HEK293 (cell line): Measurements from ENCODE around the gene KCNS1.

Source experiments
- CTCF ChIA-PET: fragments of 350-600 bp; formaldehyde crosslinking; extraction: SDS; loops from one replicate; lab custom pipeline; 2021; ENCODE audit warnings: antibody characterized with exemption; lab: Yijun Ruan, JAX
- POLR2A ChIA-PET: fragments of 300-600 bp; formaldehyde crosslinking; extraction: SDS; loops from one replicate; lab custom pipeline; 2020; ENCODE audit warnings: antibody characterized with exemption, inconsistent platforms; lab: Yijun Ruan, JAX
- H3K27ac ChIP-seq: fragments of 200-500 bp; sonication (Bioruptor generic); 2 replicates; pipeline ENCODE4 v1.5.1; 2014; ENCODE audit warnings: low read depth, low read length, control low read depth, inconsistent platforms; ENCODE audit errors: extremely low read depth
- H3K36me3 ChIP-seq, 2 experiments: fragments of 200-500 bp in 1 of 2; sonication (Bioruptor generic) in 1 of 2; 1 replicate in 1 of 2; 2 replicates in 1 of 2; pipeline ENCODE4 v1.5.1; 2014 to 2017; ENCODE audit warnings: inconsistent platforms in 2 of 2, low read length in 2 of 2; ENCODE audit not compliant: control insufficient read depth in 2 of 2, insufficient read depth in 1 of 2
- H3K4me1 ChIP-seq: fragments of 200-500 bp; sonication (Bioruptor generic); 2 replicates; pipeline ENCODE4 v1.5.1; 2014; ENCODE audit warnings: mild to moderate bottlenecking, low read length, inconsistent platforms; ENCODE audit not compliant: control insufficient read depth, insufficient read depth
- H3K4me3 ChIP-seq: 2 replicates; pipeline ENCODE4 v1.5.1; 2011; ENCODE audit warnings: low read depth, mild to moderate bottlenecking, control low read depth, low read length, moderate library complexity
- H3K9me3 ChIP-seq: fragments of 200-500 bp; sonication (Bioruptor generic); 2 replicates; pipeline ENCODE4 v1.5.1; 2014; ENCODE audit warnings: low read depth, low read length, inconsistent platforms; ENCODE audit not compliant: control insufficient read depth, insufficient read depth
- GFI1B ChIP-seq: fragments of 450-650 bp; formaldehyde crosslinking; IDR thresholded peaks from 2 replicates; pipeline ENCODE4 v1.5.1; 2016; ENCODE audit warnings: missing biosample characterization, missing genetic modification characterization
- HOXA7 ChIP-seq: sonication (generic); formaldehyde crosslinking; IDR thresholded peaks from 2 replicates; pipeline ENCODE4 v1.8.1; 2022; ENCODE audit warnings: missing genetic modification reagents, borderline replicate concordance
- WT1 ChIP-seq: fragments of 450-650 bp; formaldehyde crosslinking; IDR thresholded peaks from 2 replicates; pipeline ENCODE4 v1.5.1; 2016; ENCODE audit warnings: missing biosample characterization, missing genetic modification characterization
- ZBTB48 ChIP-seq: fragments of 450-650 bp; formaldehyde crosslinking; IDR thresholded peaks from 2 replicates; pipeline ENCODE4 v1.5.1; 2016; ENCODE audit warnings: missing biosample characterization, missing genetic modification characterization
- ZBTB7A ChIP-seq: fragments of 450-650 bp; formaldehyde crosslinking; IDR thresholded peaks from 2 replicates; pipeline ENCODE4 v1.5.1; 2016; ENCODE audit warnings: low read depth, missing biosample characterization, missing genetic modification characterization
- ZNF155 ChIP-seq: fragments of 450-650 bp; formaldehyde crosslinking; IDR thresholded peaks from 2 replicates; pipeline ENCODE4 v1.5.1; 2016; ENCODE audit warnings: missing biosample characterization, missing genetic modification characterization
- ZNF202 ChIP-seq: fragments of 450-650 bp; formaldehyde crosslinking; IDR thresholded peaks from 2 replicates; pipeline ENCODE4 v1.5.1; 2016; ENCODE audit warnings: missing biosample characterization, missing genetic modification characterization, borderline replicate concordance
- ZNF211 ChIP-seq: fragments of 450-650 bp; formaldehyde crosslinking; IDR thresholded peaks from 2 replicates; pipeline ENCODE4 v1.5.1; 2016; ENCODE audit warnings: low read depth, missing biosample characterization, missing genetic modification characterization
- ZNF239 ChIP-seq: fragments of 450-650 bp; formaldehyde crosslinking; IDR thresholded peaks from 2 replicates; pipeline ENCODE4 v1.5.1; 2016; ENCODE audit warnings: missing biosample characterization, missing genetic modification characterization
- ZNF302 ChIP-seq: fragments of 450-650 bp; formaldehyde crosslinking; IDR thresholded peaks from 2 replicates; pipeline ENCODE4 v1.5.1; 2016; ENCODE audit warnings: missing biosample characterization, missing genetic modification characterization, low read depth
- ZNF544 ChIP-seq: fragments of 450-650 bp; formaldehyde crosslinking; IDR thresholded peaks from 2 replicates; pipeline ENCODE4 v1.5.0; 2017; ENCODE audit warnings: missing biosample characterization, missing genetic modification characterization
- ZNF621 ChIP-seq: fragments of 450-650 bp; formaldehyde crosslinking; IDR thresholded peaks from 2 replicates; pipeline ENCODE4 v1.5.1; 2017; ENCODE audit warnings: missing biosample characterization, missing genetic modification characterization
- ZNF654 ChIP-seq: fragments of 450-650 bp; formaldehyde crosslinking; IDR thresholded peaks from 2 replicates; pipeline ENCODE4 v1.5.1; 2016; ENCODE audit warnings: low read depth, missing biosample characterization, missing genetic modification characterization
- ZNF768 ChIP-seq: fragments of 450-650 bp; formaldehyde crosslinking; IDR thresholded peaks from 2 replicates; pipeline ENCODE4 v1.5.1; 2018; ENCODE audit warnings: missing biosample characterization, mild to moderate bottlenecking, missing genetic modification characterization
- ZNF777 ChIP-seq: fragments of 450-650 bp; formaldehyde crosslinking; IDR thresholded peaks from 2 replicates; pipeline ENCODE4 v1.5.1; 2017; ENCODE audit warnings: missing biosample characterization, missing genetic modification characterization, borderline replicate concordance
- ZSCAN23 ChIP-seq: fragments of 450-650 bp; formaldehyde crosslinking; IDR thresholded peaks from 2 replicates; pipeline ENCODE4 v1.5.1; 2016; ENCODE audit warnings: missing biosample characterization, missing genetic modification characterization
- ZSCAN30 ChIP-seq: fragments of 450-650 bp; IDR thresholded peaks from 2 replicates; pipeline ENCODE4 v1.5.1; 2018; ENCODE audit warnings: missing biosample characterization, mild to moderate bottlenecking, missing genetic modification characterization, moderate library complexity
- TF ChIP-seq, protein P1 (sequence below): fragments of 450-650 bp; formaldehyde crosslinking; IDR thresholded peaks from 2 replicates; pipeline ENCODE4 v1.5.1; 2017; ENCODE audit warnings: missing biosample characterization, missing genetic modification characterization
- TF ChIP-seq, protein P2 (sequence below): fragments of 450-650 bp; formaldehyde crosslinking; IDR thresholded peaks from 2 replicates; pipeline ENCODE4 v1.5.1; 2016; ENCODE audit warnings: missing biosample characterization, missing genetic modification characterization
- TF ChIP-seq, protein P3 (sequence below): fragments of 450-650 bp; formaldehyde crosslinking; optimal IDR thresholded peaks from 2 replicates; pipeline ENCODE3; 2016; ENCODE audit warnings: missing biosample characterization, mild to moderate bottlenecking, missing genetic modification characterization
- TF ChIP-seq, protein P4 (sequence below): fragments of 450-650 bp; formaldehyde crosslinking; IDR thresholded peaks from 2 replicates; pipeline ENCODE4 v1.5.1; 2017; ENCODE audit warnings: missing biosample characterization, mild to moderate bottlenecking, missing genetic modification characterization, moderate library complexity
- TF ChIP-seq, protein P5 (sequence below): IDR thresholded peaks from 2 replicates; pipeline ENCODE4 v1.6.1; 2011; ENCODE audit warnings: mild to moderate bottlenecking, low read depth, low read length, borderline replicate concordance
- TF ChIP-seq, protein P6 (sequence below): fragments of 450-650 bp; formaldehyde crosslinking; conservative IDR thresholded peaks from 2 replicates; pipeline ENCODE4 v1.5.1; 2016; ENCODE audit warnings: low read depth, missing biosample characterization, missing genetic modification characterization

KCNS1 gene

DNA sequence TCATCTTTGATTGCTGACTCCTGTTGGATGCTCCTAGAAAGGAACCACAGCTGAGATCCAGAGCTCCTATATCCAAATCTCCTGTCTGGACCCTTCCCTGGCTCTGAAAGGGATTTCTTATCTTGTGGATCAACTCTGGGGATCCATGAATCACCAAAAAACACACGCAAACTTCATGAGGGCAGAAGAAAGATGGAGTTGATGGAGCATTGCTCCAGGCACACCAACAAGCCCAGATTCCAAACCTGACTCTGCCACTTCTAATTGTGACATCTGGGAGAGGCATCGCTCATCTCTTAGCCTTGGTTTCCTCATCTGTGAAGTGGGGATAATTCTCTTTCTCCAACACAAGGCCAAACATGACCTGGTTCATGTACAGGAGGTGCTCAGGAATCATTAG is 6.7 kb downstream of the KCNS1 start (continued):
- TF ChIP-seq, protein P1, sequence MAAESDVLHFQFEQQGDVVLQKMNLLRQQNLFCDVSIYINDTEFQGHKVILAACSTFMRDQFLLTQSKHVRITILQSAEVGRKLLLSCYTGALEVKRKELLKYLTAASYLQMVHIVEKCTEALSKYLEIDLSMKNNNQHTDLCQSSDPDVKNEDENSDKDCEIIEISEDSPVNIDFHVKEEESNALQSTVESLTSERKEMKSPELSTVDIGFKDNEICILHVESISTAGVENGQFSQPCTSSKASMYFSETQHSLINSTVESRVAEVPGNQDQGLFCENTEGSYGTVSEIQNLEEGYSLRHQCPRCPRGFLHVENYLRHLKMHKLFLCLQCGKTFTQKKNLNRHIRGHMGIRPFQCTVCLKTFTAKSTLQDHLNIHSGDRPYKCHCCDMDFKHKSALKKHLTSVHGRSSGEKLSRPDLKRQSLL (tag by site-specific recombination) = no peak
- TF ChIP-seq ZNF202 (tag by site-specific recombination) = no peak
- TF ChIP-seq ZNF777 (tag by site-specific recombination) = no peak
- TF ChIP-seq, protein P2, sequence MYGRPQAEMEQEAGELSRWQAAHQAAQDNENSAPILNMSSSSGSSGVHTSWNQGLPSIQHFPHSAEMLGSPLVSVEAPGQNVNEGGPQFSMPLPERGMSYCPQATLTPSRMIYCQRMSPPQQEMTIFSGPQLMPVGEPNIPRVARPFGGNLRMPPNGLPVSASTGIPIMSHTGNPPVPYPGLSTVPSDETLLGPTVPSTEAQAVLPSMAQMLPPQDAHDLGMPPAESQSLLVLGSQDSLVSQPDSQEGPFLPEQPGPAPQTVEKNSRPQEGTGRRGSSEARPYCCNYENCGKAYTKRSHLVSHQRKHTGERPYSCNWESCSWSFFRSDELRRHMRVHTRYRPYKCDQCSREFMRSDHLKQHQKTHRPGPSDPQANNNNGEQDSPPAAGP = no peak
- TF ChIP-seq ZNF211 (tag by site-specific recombination) = no peak
- no peak for TF ChIP-seq ZSCAN30 (tag by site-specific recombination)
- TF ChIP-seq, protein P3, sequence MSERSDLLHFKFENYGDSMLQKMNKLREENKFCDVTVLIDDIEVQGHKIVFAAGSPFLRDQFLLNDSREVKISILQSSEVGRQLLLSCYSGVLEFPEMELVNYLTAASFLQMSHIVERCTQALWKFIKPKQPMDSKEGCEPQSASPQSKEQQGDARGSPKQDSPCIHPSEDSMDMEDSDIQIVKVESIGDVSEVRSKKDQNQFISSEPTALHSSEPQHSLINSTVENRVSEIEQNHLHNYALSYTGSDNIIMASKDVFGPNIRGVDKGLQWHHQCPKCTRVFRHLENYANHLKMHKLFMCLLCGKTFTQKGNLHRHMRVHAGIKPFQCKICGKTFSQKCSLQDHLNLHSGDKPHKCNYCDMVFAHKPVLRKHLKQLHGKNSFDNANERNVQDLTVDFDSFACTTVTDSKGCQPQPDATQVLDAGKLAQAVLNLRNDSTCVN = no peak

DNA sequence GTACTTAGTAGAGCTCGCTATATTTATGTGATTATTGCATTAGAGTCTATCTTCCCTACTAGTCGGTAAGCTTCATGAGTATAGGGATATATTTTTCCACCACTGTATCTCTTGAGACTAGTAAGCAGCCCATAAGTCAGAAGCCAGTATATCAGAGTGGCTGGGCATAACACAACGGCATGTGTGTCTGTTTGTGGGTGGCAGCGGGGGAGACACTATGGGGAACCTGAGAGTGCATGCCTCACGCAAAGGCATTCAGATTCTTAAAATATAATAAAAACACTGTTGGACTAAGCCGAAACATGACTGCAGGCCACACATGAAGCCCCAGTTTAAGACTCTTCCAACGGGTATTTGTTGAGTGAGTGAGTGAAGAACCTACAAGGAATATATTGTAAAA is 8.0 kb downstream of the KCNS1 start:
- TF ChIP-seq HOXA7 (CRISPR knock-in tag) (no peak), ZBTB7A (tag by site-specific recombination) (no peak)
- TF ChIP-seq, protein P4, sequence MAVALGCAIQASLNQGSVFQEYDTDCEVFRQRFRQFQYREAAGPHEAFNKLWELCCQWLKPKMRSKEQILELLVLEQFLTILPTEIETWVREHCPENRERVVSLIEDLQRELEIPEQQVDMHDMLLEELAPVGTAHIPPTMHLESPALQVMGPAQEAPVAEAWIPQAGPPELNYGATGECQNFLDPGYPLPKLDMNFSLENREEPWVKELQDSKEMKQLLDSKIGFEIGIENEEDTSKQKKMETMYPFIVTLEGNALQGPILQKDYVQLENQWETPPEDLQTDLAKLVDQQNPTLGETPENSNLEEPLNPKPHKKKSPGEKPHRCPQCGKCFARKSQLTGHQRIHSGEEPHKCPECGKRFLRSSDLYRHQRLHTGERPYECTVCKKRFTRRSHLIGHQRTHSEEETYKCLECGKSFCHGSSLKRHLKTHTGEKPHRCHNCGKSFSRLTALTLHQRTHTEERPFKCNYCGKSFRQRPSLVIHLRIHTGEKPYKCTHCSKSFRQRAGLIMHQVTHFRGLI (tag by site-specific recombination) = peak; percentile 96
- H3K9me3 ChIP-seq = no peaks in the 10 kb centered on the region
- no peak overlapping the region for H3K4me3 ChIP-seq
- H3K4me1 ChIP-seq = no peaks in the 10 kb centered on the region
- H3K36me3 ChIP-seq = peaks cover 0 to 3% of the 10 kb centered on the region in 2 experiments; a peak in 1 of 3 replicates
- ChIA-PET POLR2A (no interaction called here), CTCF (interaction anchor here (0.6 to 5.2 kb wide), 9 partner anchors 19 to 324 kb away, joined by 3 to 90 read pairs (median 3); no protein-coding TSS in a partner anchor)
- no peak overlapping the region for H3K27ac ChIP-seq

DNA sequence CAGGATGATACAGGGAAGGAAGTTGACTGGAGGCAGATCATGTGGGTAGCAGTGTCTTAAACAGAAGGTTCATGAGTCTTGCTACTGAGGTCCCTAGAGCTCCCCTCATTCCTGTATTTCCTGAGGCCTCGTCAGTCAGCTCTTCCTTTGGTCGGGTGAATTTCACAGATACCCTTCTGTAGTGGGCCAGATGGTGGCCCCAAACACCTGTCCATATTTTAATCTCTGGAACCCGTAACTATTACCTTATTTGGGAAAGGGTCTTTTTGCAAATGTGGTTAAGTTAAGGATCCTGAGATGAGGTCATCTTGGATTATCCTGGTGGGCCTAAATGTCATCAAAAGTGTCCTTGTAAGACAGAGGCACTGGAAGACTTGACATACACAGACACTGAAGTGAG is 9.6 kb downstream of the KCNS1 start:
- ChIA-PET CTCF (interaction anchor here (1.5 kb wide), 1 partner anchor 80 kb away, joined by 3 read pairs; no protein-coding TSS in a partner anchor), POLR2A (no interaction called here)
- H3K36me3 ChIP-seq = peaks cover 0 to 3% of the 10 kb centered on the region in 2 experiments; a peak in 1 of 3 replicates
- H3K4me3 ChIP-seq = no peak overlapping the region
- H3K27ac ChIP-seq = no peak overlapping the region
- H3K9me3 ChIP-seq = no peaks in the 10 kb centered on the region
- no peaks in the 10 kb centered on the region for H3K4me1 ChIP-seq
- TF ChIP-seq ZNF621 (tag by site-specific recombination) (no peak), ZSCAN23 (no peak), ZNF302 (tag by site-specific recombination) (no peak), ZNF155 (tag by site-specific recombination) (no peak), ZNF544 (tag by site-specific recombination) (no peak), ZBTB48 (tag by site-specific recombination) (no peak), WT1 (tag by site-specific recombination) (no peak), ZNF777 (tag by site-specific recombination) (no peak), ZNF768 (no peak), ZNF654 (tag by site-specific recombination) (no peak), ZNF239 (tag by site-specific recombination) (no peak), GFI1B (no peak)
- TF ChIP-seq, protein P5, sequence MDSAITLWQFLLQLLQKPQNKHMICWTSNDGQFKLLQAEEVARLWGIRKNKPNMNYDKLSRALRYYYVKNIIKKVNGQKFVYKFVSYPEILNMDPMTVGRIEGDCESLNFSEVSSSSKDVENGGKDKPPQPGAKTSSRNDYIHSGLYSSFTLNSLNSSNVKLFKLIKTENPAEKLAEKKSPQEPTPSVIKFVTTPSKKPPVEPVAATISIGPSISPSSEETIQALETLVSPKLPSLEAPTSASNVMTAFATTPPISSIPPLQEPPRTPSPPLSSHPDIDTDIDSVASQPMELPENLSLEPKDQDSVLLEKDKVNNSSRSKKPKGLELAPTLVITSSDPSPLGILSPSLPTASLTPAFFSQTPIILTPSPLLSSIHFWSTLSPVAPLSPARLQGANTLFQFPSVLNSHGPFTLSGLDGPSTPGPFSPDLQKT = no peak
- TF ChIP-seq, protein P6, sequence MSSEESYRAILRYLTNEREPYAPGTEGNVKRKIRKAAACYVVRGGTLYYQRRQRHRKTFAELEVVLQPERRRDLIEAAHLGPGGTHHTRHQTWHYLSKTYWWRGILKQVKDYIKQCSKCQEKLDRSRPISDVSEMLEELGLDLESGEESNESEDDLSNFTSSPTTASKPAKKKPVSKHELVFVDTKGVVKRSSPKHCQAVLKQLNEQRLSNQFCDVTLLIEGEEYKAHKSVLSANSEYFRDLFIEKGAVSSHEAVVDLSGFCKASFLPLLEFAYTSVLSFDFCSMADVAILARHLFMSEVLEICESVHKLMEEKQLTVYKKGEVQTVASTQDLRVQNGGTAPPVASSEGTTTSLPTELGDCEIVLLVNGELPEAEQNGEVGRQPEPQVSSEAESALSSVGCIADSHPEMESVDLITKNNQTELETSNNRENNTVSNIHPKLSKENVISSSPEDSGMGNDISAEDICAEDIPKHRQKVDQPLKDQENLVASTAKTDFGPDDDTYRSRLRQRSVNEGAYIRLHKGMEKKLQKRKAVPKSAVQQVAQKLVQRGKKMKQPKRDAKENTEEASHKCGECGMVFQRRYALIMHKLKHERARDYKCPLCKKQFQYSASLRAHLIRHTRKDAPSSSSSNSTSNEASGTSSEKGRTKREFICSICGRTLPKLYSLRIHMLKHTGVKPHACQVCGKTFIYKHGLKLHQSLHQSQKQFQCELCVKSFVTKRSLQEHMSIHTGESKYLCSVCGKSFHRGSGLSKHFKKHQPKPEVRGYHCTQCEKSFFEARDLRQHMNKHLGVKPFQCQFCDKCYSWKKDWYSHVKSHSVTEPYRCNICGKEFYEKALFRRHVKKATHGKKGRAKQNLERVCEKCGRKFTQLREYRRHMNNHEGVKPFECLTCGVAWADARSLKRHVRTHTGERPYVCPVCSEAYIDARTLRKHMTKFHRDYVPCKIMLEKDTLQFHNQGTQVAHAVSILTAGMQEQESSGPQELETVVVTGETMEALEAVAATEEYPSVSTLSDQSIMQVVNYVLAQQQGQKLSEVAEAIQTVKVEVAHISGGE (tag by site-specific recombination) = no peak
